Kidney epithelial cell (primary cell): Measurements from ENCODE around the gene PCDH15. TPM values are rescaled to one million over a fixed set of nuclear protein-coding genes. Genes with fewer than 3 reads are reported as not detected.

Experiments used
- DNase-seq: peaks from one replicate; pipeline ENCODE4 v3.0.0-alpha.2; 2010; ENCODE audit warnings: low read depth
- H3K27me3 ChIP-seq: 2 replicates; pipeline ENCODE4 v1.6.0; 2011; ENCODE audit warnings: low read length; ENCODE audit not compliant: control insufficient read depth, insufficient read depth
- H3K36me3 ChIP-seq: 2 replicates; pipeline ENCODE4 v1.5.1; 2011; ENCODE audit warnings: low read length; ENCODE audit not compliant: control insufficient read depth, insufficient read depth
- H3K4me3 ChIP-seq: 2 replicates; pipeline ENCODE4 v1.5.1; 2011; ENCODE audit warnings: low read depth, mild to moderate bottlenecking, control low read depth, low read length
- total RNA-seq: library from RNA; depleted of rRNA; stranded (reverse); fragments of >200 nt; gene quantifications from 2 replicates; pipeline ENCODE4 v1.2.3, GENCODE V29; 2015
- TF ChIP-seq, protein P1 (sequence below): IDR thresholded peaks from 2 replicates; pipeline ENCODE4 v1.5.1; 2011; ENCODE audit warnings: mild to moderate bottlenecking, moderate library complexity, low read length, control low read depth, inconsistent platforms; ENCODE audit not compliant: insufficient read depth, poor library complexity, severe bottlenecking

PCDH15 gene
- total RNA-seq, 1 donor from 2014 or later = not detected

DNA sequence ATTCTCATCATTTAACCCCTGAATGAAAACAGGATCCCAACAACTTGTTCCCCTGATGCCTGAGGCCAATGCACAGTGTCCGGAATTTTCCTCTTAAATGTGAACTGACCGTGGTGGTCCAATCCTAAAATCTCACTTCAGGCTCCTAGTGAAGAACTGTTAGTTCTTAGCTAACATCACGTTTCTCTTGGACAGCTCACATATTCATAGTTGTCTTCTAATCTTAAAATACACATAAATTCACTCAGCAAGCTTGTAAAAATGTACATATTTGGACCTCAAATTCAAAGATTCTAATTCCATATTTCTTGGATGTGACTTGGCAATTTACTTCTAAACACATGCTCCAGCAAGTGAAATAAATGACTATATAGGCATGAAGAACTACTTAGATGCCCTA lies 297.2 kb downstream of the PCDH15 start:
- TF ChIP-seq, protein P1, sequence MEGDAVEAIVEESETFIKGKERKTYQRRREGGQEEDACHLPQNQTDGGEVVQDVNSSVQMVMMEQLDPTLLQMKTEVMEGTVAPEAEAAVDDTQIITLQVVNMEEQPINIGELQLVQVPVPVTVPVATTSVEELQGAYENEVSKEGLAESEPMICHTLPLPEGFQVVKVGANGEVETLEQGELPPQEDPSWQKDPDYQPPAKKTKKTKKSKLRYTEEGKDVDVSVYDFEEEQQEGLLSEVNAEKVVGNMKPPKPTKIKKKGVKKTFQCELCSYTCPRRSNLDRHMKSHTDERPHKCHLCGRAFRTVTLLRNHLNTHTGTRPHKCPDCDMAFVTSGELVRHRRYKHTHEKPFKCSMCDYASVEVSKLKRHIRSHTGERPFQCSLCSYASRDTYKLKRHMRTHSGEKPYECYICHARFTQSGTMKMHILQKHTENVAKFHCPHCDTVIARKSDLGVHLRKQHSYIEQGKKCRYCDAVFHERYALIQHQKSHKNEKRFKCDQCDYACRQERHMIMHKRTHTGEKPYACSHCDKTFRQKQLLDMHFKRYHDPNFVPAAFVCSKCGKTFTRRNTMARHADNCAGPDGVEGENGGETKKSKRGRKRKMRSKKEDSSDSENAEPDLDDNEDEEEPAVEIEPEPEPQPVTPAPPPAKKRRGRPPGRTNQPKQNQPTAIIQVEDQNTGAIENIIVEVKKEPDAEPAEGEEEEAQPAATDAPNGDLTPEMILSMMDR = no peak
- Histone ChIP-seq H3K4me3 (no peak overlapping the region), H3K36me3 (no peaks in the 10 kb centered on the region), H3K27me3 (no peaks in the 10 kb centered on the region)
- DNase-seq = no peak

DNA sequence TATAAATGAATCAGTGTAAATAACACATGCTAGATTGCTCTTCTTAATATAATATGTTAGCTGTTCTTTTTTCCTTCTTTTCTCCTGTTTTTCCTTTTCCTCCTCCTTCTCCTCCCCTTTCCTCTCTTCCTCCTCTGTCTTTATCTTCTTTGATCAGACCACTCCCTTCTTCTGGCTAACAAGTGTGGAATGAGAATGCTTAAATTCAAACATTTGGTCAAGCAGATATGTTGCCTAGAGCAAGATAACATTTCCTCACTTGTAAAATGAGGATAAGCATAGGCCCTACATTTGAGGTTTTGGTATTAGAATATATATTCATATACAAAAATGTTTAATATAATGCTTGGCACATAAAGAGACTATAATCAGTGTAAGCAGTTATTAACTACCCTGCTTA lies 299.1 kb downstream of the PCDH15 start:
- Histone ChIP-seq H3K27me3 (no peaks in the 10 kb centered on the region), H3K36me3 (no peaks in the 10 kb centered on the region), H3K4me3 (no peak overlapping the region)
- DNase-seq = no peak
- TF ChIP-seq, protein P1 = no peak

DNA sequence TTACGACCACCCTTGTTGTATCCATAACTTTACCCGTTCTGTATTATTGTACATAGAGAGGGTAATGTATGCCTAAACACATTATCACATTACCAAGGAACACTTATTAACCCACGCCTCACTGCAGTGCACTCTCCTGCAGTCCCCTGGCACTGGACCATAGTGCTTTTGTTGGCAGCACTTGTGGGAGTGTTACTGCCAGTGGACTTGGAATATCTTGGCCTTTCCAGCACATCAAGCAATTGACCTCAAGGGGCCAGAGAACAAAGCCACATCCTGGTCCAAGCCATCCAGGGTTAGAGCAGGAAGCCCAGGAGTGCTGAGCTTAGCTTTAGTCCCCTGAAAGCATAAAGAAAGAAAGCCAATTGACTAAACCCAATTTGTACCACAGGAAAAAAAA lies 304.2 kb downstream of the PCDH15 start:
- TF ChIP-seq, protein P1 = no peak
- no peak for DNase-seq
- Histone ChIP-seq H3K27me3 (no peaks in the 10 kb centered on the region), H3K36me3 (no peaks in the 10 kb centered on the region), H3K4me3 (no peak overlapping the region)

DNA sequence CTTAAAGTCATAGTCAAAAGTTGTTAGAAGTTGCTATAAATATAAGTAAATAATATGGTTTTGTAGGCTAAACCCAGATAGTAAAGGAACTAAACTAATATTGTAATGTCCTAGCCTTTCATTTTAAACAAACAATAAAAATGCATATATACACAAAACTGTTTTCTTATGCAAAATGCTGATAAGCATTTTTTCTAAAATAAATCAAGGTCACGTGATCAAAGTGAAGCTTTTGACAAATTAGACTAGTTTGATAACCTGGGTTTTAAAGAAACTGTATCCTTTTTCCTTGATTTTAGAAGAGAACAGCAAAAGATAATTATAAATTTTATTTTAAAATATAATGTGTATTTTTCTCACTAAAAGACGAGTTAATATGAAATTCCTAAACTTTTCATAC lies 313.3 kb downstream of the PCDH15 start:
- Histone ChIP-seq H3K4me3 (no peak overlapping the region), H3K36me3 (no peaks in the 10 kb centered on the region), H3K27me3 (no peaks in the 10 kb centered on the region)
- TF ChIP-seq, protein P1 = no peak
- DNase-seq = no peak

DNA sequence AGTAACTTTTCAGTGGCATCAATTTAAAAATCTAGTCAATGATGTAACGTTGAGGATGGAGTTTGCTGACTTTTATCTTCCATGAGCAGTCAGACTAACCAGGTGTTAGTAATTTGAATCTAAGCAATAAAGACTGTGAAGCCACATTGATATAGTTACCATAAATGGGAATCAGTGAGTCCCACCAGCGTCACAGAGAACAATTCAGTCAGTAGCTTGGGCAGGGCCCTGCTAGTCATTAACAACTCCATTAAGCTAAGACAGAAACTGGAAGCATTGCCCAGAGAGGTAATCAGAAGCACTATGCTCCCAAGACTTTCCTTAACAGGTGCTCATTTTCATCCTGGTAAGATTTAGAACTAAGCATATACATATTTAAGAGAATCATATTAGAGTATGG lies 315.1 kb downstream of the PCDH15 start:
- no peak overlapping the region for H3K4me3 ChIP-seq
- no peak for DNase-seq
- TF ChIP-seq, protein P1 = no peak
- H3K36me3 ChIP-seq = no peaks in the 10 kb centered on the region
- H3K27me3 ChIP-seq = no peaks in the 10 kb centered on the region

DNA sequence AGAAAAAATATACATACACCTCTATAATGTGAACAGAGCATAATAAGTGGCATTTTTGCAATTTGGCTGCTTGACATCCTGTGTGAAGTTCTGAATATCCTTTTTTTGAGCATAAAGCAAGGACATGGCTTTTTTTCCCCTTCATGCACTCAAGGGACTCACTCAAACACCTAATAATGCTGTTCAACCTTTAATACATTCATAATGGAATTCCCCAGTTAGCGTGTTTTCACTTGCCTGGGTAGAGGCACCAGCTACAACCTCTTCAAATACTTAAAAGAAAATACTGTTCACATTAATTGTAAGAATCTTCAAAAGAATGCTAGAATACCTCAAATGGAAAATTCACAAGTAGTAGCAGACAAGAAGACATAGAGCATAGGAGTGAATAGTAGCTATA lies 316.8 kb downstream of the PCDH15 start:
- H3K4me3 ChIP-seq = no peak overlapping the region
- no peak for DNase-seq
- TF ChIP-seq, protein P1 = no peak
- no peaks in the 10 kb centered on the region for H3K36me3 ChIP-seq
- H3K27me3 ChIP-seq = no peaks in the 10 kb centered on the region
